ENCODE results near the gene MROH9.

The MROH9 gene

GRCh38 chr1:171082606-171083005 lies 147.3 kb downstream of the MROH9 start:
- DNase-seq, result no peak

- peak; percentile 11 for DNase-seq
Observed at GRCh38 chr1:171083222-171083621, 147.9 kb downstream of the MROH9 start.

DNA sequence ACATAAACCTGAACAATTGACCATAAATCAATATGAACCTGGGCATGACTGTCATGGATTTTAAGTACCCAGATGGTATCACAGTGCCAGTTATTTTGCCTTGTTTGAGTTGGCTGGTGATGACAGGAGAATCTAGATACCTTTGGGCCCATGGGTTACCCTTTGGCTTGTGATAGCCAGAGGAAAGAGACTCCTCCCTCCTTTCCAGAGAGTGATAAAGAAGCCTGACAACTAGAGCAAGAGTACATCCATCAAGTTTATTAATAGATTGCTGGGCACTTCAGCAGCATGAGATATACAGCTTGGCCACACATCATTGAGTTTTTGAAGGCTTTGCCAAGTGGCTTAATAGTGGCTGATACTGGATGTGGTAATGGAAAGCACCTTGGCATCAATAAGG lies 148.8 kb downstream of the MROH9 start:
- DNase-seq, result no peak

DNA sequence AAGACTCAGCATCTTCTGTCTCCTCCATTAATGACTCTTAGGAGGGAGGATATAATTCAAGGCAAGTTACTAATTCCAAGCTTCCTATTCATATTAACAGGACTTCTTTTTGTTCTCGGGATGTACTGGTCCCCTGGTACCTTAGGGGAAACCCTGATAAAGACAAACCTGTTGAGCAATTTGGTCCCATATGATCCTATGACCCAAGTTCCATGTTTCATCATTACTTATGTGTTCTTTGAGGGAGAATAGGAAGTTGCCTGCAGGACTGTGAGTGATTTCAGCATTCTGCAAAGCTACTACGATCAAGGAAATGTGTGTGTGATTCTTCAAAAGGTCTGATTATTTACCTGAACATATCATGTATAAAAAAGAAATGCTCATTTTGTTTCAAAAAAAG lies 149.5 kb downstream of the MROH9 start:
- no peak for DNase-seq

GRCh38 chr1:171087896-171088295 lies 152.6 kb downstream of the MROH9 start:
- no peak for DNase-seq

- DNase-seq, result no peak
Observed at GRCh38 chr1:171090604-171091003, 155.3 kb downstream of the MROH9 start, which contains the start of gene FMO3. Gene FMO3, plus strand, starts transcription at chr1:171090905. Its CDS starts 1,754 bp downstream, at chr1:171092659.

DNA sequence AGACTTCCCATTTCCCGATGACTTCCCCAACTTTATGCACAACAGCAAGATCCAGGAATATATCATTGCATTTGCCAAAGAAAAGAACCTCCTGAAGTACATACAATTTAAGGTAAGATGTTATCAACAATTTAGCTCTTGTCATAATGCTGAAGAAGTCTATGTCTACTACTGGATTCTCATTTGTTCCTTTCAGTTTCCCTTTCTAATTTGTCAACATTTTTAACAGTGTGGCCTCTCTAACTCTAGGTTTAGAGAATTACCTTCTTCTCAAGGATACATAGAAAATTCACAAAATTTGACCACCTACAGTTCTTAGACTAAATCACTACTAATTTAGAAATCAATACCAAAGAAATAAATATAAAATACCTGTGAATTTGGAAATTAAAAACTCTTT lies 168.5 kb downstream of the MROH9 start:
- DNase-seq, result no peak

DNA sequence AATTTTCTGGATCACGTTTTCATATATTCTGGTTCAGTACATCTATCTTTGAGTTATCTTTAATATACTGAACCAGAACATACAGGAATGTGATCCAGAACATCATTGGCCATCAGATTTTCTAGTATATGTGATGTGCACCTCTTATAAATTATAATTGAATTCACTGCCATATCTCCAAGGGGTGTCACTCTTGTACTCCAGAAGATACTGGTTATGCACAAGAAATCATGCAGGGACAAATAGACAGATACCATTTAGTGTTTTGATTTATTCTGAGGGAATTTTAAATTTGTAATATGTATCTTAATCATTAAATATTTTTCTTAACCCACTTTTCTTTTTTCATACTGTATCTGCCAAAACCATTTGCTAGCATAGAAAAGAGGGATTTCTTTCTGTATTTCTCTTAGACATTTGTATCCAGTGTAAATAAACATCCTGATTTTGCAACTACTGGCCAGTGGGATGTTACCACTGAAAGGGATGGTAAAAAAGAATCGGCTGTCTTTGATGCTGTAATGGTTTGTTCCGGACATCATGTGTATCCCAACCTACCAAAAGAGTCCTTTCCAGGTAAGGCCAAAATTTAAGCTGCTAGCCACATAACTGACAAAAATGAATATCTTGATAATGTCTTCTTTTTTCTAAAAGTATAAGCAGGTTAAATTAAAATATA lies 172.1 kb downstream of the MROH9 start:
- no peak for DNase-seq

DNA sequence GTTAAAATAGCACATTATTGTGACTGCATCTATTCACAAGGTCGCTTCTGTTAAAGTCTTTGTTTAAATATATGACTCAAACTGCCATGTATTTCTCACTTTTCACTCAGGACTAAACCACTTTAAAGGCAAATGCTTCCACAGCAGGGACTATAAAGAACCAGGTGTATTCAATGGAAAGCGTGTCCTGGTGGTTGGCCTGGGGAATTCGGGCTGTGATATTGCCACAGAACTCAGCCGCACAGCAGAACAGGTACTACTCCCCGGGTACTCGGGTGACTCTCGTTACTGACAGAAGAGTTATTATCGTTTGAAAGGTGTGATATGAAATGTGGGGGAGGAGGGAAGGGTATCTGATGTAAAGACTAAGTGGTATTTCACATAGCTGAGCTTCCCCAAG lies 172.6 kb downstream of the MROH9 start:
- DNase-seq, result no peak

- no peak for DNase-seq
Observed at GRCh38 chr1:171109966-171110365, 174.6 kb downstream of the MROH9 start.

- no peak for DNase-seq
Observed at GRCh38 chr1:171110621-171111326, 175.4 kb downstream of the MROH9 start.

- no peak for DNase-seq
Observed at GRCh38 chr1:171112119-171112518, 176.8 kb downstream of the MROH9 start.

DNA sequence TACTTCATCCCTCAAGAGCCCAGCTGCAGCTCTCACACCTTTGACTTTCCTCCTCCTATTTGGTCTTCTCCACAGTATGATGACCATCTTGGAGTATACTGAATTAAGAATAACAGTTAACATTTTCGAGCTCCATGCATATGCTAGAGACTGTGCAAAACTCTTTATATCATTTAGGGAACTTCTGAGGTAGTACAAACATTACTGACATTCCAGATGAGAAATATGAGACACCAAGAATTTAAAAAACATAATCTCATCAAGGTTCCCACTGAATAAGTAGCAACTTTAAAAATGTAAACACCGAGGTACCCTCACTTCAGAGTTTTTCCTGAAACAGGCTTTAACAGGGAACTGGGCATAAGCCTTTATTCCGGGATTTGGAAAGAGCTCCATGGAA lies 178.0 kb downstream of the MROH9 start:
- no peak for DNase-seq

Data from NCI-H1092 (cell line).